ENCODE data around the gene SLC7A6OS.
A peak's percentile ranks its signal among the peaks of the same experiment; 100 is the strongest.

SLC7A6OS gene

GRCh38 chr16:68335175-68335574 lies 24.4 kb upstream of the SLC7A6OS start:
- no peak for DNase-seq (ENCODE audit: extremely low spot score)
- ChIA-PET CTCF (interaction anchor here (0.8 to 31.6 kb wide), 4 partner anchors 9 to 78 kb away, joined by 3 to 619 read pairs (median 4); partner anchors contain the start of gene SLC7A6), POLR2A (interaction anchor here (0.5 kb wide), 1 partner anchor 119 kb away, joined by 3 read pairs; no protein-coding TSS in a partner anchor)
- TF ChIP-seq CTCF (IDR thresholded peaks at IDR 0.05; ENCODE audit: control extremely low read depth, extremely low read depth, low read depth, missing control alignments) = no peak

- TF ChIP-seq CTCF (IDR thresholded peaks at IDR 0.05; ENCODE audit: control extremely low read depth, extremely low read depth, low read depth, missing control alignments) = no peak
- CTCF ChIA-PET = interaction anchor here (0.7 to 31.6 kb wide), 7 partner anchors 11 to 104 kb away, joined by 3 to 619 read pairs (median 3); partner anchors contain the start of genes PRMT7, SLC7A6 and SLC7A6OS
- POLR2A ChIA-PET = no interaction called here
- no peak for DNase-seq (ENCODE audit: extremely low spot score)
These were observed 21.8 kb upstream of the SLC7A6OS start for GRCh38 chr16:68332411-68333121.

GRCh38 chr16:68331879-68332410 lies 21.2 kb upstream of the SLC7A6OS start:
- ChIA-PET CTCF (interaction anchor here (0.7 to 31.6 kb wide), 9 partner anchors 10 to 104 kb away, joined by 3 to 619 read pairs (median 3); partner anchors contain the start of genes PLA2G15, PRMT7, SLC7A6 and SLC7A6OS), POLR2A (no interaction called here)
- DNase-seq (ENCODE audit: extremely low spot score) = no peak
- no peak for TF ChIP-seq CTCF (IDR thresholded peaks at IDR 0.05; ENCODE audit: control extremely low read depth, extremely low read depth, low read depth, missing control alignments)

- no peak for TF ChIP-seq CTCF (IDR thresholded peaks at IDR 0.05; ENCODE audit: control extremely low read depth, extremely low read depth, low read depth, missing control alignments)
These were observed 18.2 kb upstream of the SLC7A6OS start for GRCh38 chr16:68328860-68329390.

GRCh38 chr16:68328151-68328859 lies 17.6 kb upstream of the SLC7A6OS start:
- peak; percentile 90 for TF ChIP-seq CTCF (IDR thresholded peaks at IDR 0.05; ENCODE audit: control extremely low read depth, extremely low read depth, low read depth, missing control alignments)
- ChIA-PET CTCF (interaction anchor here (0.6 to 31.6 kb wide), 36 partner anchors 9 to 305 kb away, joined by 3 to 619 read pairs (median 6); partner anchors contain the start of genes DDX28, DUS2, NFATC3 and PLA2G15), POLR2A (no interaction called here)
- DNase-seq (ENCODE audit: extremely low spot score) = peak; percentile 86

More at GRCh38 chr16:68328860-68329390, 18.2 kb upstream of the SLC7A6OS start:
- no peak for DNase-seq (ENCODE audit: extremely low spot score)
- ChIA-PET POLR2A (no interaction called here), CTCF (interaction anchor here (0.6 to 31.6 kb wide), 37 partner anchors 10 to 306 kb away, joined by 3 to 619 read pairs (median 6); partner anchors contain the start of genes DDX28, DUS2, NFATC3 and PLA2G15)
